HuH-7 (cell line): Measurements from ENCODE around the gene ZNF629.

ENCODE experiments used
- DNase-seq: peaks from one replicate; pipeline ENCODE4 v3.0.0; 2011; ENCODE audit warnings: low spot score

Gene ZNF629

GRCh38 chr16:30748634-30749445, 38.2 kb downstream of the ZNF629 start:
- peak; percentile 43 for DNase-seq

- peak; percentile 98 for DNase-seq
Observed at GRCh38 chr16:30747799-30748633, 39.0 kb downstream of the ZNF629 start, which contains the start of gene PHKG2. TSS of gene PHKG2 (plus strand) at chr16:30748425. CDS start at chr16:30748821, 396 bp downstream.

- no peak for DNase-seq
Observed at GRCh38 chr16:30747331-30747730, 39.7 kb downstream of the ZNF629 start.

- no peak for DNase-seq
Observed at GRCh38 chr16:30746638-30747175, 40.3 kb downstream of the ZNF629 start.

- DNase-seq = no peak
Observed at GRCh38 chr16:30745082-30745481, 41.9 kb downstream of the ZNF629 start.

DNA sequence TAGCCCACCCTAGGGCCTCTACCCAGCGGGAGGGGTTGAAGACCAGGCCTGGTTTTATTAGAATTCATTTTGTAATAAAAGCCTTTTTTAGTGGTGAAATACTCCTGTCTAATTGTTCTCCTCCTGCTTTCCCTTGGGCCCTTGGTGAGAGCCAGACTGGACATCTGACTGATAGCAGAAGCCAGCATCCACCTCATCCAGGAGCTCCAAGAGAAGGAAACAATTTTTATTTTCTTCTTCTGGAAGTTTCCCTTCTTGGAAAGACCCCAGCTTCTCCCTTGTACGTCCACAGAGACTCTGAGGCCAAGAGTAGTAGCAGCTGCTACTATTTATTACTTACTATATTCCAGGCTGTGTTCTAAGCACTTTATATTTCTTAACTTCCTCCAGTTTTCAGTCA, 42.8 kb downstream of the ZNF629 start:
- no peak for DNase-seq

DNA sequence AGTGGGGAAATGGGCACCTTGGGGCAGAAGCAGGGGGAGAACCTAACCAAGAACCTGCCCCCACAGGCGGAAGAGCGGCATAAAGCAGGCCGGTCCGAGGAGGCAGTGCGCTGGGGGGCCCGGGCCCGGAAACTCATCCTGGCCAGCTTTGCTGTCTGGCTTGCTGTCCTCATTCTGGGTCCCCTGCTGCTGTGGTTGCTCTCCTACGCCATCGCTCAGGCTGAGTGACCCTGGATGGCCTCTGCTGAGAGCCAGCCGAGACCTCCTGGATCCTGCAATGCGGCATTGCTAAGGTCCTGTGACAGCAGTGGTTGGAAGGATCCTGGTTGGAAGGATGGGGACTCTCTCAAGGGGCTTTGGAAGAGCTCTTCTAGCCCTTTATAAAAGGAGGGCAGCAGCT, 43.3 kb downstream of the ZNF629 start:
- DNase-seq = no peak

GRCh38 chr16:30741461-30741914, 45.5 kb downstream of the ZNF629 start:
- DNase-seq = no peak

DNA sequence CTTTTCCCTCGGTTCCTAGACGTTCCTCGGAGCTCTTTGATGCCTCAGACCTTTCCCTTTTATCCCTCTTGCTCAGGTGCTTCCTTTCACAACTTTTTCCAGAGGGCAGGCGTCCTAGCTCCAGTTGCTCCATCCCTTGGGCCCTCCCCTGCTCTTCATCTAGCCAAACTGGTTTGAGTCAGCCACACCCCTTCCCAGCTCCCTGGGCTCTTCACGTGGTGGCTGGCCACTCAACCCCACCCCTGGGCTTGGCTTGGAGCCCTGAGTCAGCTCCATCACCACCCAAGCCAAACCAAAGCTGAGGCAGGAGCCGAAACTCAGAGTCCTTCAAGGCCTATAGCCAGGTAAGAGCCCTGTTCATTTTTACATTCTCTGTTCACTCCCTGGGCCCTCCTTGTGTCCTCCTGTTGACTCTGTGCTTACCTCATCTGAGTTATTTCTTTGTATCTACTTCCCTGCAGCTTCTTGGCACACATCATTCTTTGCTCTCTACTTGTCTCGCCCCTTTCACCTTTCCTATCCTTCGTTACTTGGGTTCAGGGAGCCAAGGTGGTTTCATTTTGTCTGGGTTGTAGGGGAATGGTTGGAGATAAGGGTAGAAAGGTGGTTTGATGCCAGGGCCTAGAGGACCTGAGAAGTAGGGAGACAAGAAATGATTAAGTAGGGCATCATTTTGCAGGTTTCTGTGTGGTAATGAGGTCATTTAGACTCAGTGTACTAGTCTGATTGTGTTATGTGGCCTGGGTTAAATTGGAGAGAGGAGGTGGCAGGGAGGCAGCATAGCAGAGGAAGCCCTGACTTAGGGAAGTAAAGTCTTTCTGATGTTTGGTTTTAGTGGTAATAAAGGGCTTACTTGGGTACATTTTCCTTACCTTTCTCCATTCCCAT, 46.4 kb downstream of the ZNF629 start:
- DNase-seq = no peak

GRCh38 chr16:30738984-30739951, 47.7 kb downstream of the ZNF629 start:
- DNase-seq = no peak

GRCh38 chr16:30737794-30738648, 49.0 kb downstream of the ZNF629 start:
- no peak for DNase-seq

- DNase-seq = no peak
Observed at GRCh38 chr16:30736995-30737793, 49.8 kb downstream of the ZNF629 start.

- no peak for DNase-seq
Observed at GRCh38 chr16:30731411-30731810, 55.6 kb downstream of the ZNF629 start.

- no peak for DNase-seq
Observed at GRCh38 chr16:30728899-30729672, 57.9 kb downstream of the ZNF629 start.
